Hematopoietic multipotent progenitor cell treated with erythropoietin and hydrocortisone succinate and interleukin-3 and kit ligand, for 17 days (in vitro differentiated cells): Measurements from ENCODE around the gene NEU4.
"Not testable (repeated sequence)": the region's sequence is repeated elsewhere in the genome, so short reads cannot be mapped to it uniquely, and the experiment has no call there.

Source experiments
- DNase-seq: peaks from one replicate; pipeline ENCODE4 v3.0.0-alpha.2; 2015; ENCODE audit warnings: low spot score

Gene NEU4

GRCh38 chr2:241808721-241809382 lies at the start of gene NEU4:
Gene NEU4 (plus strand): TSS chr2:241809193. CDS start chr2:241814485, 5,292 bp downstream.
- DNase-seq = no peak

DNA sequence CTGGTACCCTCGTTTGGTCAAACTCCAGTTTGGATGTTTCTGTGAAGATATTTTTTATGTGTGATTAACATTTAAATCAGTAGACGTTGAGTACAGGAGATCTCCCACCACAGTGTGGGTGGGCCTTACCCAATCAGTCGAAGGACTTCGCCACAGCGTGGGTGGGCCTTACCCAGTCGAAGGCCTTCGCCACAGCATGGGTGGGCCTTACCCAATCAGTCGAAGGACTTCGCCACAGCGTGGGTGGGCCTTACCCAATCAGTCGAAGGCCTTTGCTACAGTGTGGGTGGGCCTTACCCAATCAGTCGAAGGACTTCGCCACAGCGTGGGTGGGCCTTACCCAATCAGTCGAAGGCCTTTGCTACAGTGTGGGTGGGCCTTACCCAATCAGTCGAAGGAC lies 49.1 kb upstream of the NEU4 start:
- DNase-seq = not testable (repeated sequence)

- DNase-seq = no peak
These were observed 48.7 kb upstream of the NEU4 start for GRCh38 chr2:241760301-241760771.

DNA sequence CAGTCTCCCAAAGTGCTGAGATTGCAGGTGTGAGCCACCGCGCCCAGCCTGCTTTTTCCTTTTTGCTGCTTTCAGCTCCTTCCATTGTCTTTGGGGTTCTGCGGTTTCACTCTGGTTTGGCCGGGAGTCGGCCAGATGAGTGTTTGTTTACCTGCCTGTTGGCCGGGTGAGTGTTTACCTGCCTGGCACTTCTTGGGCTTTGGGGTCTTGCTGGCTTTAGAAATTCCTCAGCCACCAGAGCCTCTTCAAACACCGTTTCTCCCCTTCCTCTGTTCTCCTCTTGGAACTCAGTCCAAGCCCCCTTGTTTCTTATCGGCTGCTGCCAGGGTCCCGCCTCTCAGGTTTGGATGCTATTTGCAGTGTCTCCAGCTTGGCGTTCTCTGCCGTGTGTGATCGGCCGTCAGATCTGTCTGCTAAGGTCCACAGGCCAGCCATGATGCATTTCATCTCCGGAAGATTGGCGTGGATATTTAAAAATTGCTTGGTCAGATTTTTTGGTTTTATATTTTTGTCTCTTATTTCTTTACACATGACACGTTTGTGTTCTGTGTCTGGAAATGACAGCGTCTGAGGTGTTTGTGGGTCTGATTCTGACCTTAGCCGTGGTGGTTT lies 46.6 kb upstream of the NEU4 start:
- no peak for DNase-seq

- DNase-seq = no peak
These were observed 46.0 kb upstream of the NEU4 start for GRCh38 chr2:241762933-241763369.

DNA sequence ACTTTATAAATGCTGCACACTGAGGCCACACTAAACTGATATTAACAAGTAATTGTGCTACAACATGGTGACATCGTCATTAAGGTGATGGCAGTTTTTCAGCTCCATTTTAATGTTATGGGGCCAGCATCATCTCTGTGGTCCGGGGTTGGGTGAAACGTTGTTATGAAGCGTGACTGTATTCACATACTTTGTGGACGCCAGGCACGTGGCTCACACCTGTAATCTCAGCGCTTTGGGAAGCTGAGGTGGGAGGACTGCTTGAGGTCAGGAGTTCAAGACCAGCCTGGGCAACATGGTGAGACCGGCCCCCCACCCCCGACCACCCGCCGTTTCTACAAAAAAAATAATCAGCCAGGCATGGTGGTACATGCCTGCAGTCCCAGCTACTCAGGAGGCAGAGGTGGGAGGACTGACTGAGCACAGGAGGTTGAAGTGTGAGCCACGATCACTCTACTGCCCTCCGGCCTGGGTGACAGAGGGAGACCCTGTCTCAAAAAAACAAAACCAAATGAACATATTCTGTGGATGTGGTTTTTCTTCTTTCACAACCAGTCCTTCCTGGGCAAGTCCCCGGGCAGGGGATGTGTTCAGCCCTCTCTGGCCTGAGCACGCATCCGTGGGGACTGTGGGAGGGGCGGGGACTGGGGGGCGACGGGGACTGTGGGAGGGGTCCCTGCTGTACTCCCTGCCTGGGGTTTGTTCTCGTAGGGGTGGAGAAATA lies 45.3 kb upstream of the NEU4 start:
- DNase-seq = no peak

DNA sequence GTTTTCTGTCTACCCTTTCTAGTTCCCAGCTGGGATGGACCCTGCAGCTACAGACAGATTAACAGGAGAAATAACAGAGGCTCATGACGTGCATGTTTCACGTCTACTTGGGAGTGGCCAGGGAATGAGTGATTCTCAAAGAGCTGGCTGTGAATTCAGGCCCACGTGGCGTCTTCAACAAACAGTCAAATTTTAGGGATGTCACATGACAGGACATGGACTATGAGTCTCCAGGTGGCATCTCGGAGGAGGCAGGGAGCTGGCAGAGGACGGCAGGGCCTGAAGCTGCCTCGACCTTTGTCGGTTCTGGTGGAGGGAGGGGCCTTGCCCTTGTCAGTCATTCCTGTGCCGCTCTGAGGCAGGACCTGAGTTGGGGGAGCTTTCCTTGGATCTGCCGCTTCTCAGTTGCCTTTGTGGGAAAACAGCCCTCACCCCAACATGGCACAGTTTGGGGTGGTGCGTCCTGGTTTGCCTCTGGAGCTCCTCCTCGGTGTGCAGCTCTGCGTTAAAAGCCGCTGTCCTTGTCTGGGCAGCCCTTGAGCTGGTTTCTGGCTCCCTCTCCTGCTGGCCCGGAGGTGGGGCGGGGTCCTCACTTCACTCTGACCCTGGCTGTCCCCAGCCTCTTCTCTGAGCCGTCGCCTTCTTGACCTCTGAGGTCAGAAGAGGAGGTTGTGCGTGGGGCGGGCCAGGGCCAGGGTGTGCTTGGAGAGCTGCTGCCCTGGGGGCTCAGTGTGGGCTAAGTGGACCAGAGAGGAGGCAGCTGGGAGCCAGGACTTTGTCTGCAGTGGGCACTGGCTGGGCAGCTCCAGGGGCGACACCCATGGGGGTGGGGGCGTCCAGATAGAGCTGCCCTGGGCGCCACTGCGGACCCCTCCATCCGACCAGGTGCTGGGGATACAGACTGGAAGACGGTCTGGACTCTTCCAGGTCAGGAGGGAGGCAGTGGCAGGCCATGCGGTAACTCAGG lies 44.4 kb upstream of the NEU4 start:
- no peak for DNase-seq

DNA sequence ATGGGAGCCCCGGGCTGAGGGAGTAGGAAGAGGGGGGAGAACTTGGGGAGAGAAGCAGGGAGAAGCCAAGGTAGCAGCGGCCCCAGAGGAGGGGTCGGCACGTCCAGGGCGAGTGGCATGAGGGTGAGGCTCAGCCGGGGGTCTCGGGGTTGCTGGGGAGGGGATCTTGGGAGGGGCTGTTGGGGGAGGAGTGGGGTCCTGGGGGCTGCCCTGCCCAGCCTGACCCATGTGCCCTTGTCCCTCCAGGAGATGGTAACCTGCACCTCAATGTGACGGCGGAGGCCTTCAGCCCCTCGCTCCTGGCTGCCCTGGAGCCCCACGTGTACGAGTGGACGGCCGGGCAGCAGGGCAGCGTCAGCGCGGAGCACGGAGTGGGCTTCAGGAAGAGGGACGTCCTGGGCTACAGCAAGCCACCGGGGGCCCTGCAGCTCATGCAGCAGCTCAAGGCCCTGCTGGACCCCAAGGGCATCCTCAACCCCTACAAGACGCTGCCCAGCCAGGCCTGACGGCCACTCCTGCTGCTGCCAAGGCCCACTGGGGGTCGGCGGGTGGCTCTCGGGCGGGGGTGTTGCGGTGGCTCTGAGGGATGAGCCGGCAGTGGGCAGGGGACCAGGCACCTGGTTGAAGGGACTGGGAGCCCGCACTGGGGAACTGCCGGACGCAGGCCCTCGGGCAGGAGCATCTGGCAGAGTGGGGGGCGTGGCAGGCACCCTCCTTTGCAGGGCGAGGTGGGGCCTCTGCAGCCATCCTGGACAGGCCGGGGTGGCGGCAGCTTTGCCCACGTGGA lies 41.3 kb upstream of the NEU4 start:
- no peak for DNase-seq

- DNase-seq = no peak
These were observed 40.7 kb upstream of the NEU4 start for GRCh38 chr2:241768251-241768711.

DNA sequence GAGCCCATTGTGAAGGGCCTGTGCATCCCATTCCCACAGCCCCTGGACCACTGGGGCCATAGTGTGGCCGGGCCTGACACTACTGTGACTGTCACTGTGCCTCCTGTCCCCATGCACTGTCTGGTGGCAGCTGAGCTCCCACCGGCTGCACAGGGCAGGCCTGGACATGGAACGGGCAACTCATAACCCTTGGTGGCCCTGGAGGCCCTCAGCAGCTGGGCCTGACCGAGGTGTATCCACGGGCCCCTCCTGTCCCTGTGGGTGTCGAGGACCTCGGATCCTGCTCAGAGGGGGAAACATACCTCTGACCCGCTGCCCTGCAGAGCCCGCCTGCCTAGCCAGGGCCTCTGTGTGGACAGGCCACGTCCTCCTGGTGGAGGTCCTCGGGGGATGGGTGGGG lies 40.1 kb upstream of the NEU4 start:
- no peak for DNase-seq

DNA sequence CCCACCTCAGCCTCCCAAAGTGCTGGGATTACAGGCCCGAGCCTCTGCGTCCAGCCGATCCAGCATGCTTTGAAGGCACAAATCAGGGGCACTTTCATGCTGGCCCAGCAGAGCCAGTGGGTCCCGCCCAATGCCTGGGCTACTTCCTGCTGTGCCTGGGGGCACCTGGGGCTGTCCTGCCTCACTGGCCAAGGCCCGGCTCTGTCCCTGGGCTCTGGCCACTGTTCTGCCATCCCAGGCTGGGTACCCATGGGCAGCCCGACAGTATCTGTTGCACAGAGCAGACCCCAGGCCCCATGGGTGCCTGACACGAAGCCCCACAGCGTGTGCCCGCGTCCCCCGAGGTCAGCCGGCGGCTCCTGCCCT lies 39.2 kb upstream of the NEU4 start:
- DNase-seq = no peak

DNA sequence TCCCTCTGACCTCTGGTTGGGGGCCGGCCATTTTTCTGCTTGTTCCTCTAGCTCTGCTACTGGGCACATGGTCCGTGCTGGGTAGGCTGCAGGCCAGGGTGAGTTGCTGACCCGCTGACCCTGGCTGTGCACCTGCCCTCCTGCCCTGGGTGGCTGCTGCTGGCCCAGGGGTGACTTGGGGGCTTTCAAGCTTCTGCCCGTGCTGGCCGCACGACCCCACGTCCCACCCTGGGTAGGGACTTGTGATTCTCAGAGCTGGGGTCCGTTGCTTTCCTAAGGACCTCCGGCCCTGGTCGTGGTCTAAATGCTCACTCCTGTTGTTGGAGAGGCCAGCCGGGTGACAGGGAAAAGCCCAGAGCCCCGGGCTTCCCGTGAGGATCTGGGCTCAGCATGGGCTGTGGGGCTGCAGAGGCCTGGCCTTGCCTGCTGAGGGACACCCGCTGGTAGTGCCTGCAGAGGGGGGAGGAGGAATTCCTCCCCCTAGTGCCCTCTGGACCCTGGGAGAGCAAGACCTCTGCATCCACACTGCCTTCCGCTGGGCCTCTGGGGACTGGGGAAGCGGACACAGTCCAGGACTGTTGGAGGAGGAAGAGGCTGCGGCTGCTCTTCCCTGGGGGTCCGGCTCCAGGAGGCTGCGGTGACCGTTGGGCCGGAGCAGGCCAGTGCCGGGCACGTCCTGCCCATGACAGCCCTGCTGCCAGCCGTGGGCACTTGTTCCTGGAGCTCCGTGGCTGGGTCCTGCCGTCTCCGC lies 38.6 kb upstream of the NEU4 start:
- DNase-seq = no peak

- no peak for DNase-seq
These were observed 38.1 kb upstream of the NEU4 start for GRCh38 chr2:241770936-241771285.

- DNase-seq = no peak
These were observed 37.5 kb upstream of the NEU4 start for GRCh38 chr2:241771286-241772062.

DNA sequence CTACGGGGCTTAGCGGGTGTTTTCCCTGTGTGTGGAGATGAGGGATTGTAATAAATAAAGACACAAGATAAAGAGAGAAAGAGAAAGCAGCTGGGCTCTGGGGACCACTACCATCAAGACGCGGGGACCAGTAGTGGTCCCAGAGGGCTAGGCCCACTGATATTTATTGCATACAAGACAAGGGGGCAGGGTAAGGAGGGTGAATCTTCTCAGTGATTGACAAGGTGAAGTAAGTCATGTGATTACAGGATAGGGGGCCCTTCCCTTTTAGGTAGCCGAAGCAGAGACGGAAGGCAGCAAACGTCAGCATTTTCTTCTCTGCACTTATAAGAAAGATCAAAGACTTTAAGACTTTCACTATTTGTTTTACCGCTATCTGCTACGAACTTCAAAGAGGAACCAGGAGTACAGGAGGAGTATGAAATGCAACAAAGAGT lies 36.9 kb upstream of the NEU4 start:
- DNase-seq = no peak

- DNase-seq = no peak
These were observed 35.2 kb upstream of the NEU4 start for GRCh38 chr2:241773511-241774418.

- DNase-seq = no peak
These were observed 34.4 kb upstream of the NEU4 start for GRCh38 chr2:241774419-241775222.
